Forelimb muscle (tissue), 1 donor: ENCODE data around the gene TTLL4. TPM values are rescaled to one million over a fixed set of nuclear protein-coding genes. Genes with fewer than 3 reads are reported as not detected.

Experiments
- DNase-seq: peaks from one replicate; pipeline ENCODE4 v3.0.0-alpha.2; 2013; ENCODE audit warnings: low read depth
- polyA plus RNA-seq: library from polyadenylated mRNA; unstranded; fragments of 120-200 nt; gene quantifications from one replicate; pipeline ENCODE4 v1.2.1, GENCODE V29; 2013; ENCODE audit not compliant: insufficient read length

TTLL4 gene
- polyA plus RNA-seq, 1 donor, result 26.5 TPM

DNA sequence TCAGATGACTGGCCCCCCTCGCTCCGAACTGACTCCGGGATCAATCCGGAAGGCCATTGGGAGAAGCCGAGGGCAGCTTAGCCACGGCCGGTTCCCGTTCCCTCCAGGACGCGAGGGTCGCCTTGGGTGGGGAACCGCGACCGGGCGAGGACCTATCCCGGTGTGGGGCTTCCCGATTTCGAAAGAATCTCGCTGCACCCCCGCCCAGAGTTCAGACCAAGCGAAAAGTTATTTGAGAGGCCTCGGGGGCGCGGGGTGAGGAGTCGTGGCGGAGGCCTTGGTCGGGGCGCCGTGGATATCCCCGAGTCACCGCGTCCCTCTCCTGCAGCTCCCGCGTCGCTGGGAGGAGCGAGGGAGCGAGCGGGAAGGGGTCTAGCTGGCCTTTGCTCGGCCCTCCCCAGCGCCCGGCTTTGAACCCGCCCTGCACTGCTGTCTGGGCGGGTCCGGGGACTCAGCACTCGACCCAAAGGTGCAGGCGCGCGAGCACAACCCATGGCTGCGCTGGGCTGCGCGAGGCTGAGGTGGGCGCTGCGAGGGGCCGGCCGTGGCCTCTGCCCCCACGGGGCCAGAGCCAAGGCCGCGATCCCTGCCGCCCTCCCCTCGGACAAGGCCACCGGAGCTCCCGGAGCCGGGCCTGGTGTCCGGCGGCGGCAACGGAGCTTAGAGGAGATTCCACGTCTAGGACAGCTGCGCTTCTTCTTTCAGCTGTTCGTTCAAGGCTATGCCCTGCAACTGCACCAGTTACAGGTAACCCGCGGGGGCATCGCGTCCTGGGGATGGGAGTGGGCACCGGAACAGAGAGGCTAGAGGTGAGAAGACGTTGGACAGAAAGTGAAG is 71.3 kb downstream of the TTLL4 start, which contains the start of gene CYP27A1:
TSS of gene CYP27A1 (plus strand) at position 457 of the 837 bp plus-strand sequence. CDS start at position 493, 36 bp downstream.
- no peak for DNase-seq

DNA sequence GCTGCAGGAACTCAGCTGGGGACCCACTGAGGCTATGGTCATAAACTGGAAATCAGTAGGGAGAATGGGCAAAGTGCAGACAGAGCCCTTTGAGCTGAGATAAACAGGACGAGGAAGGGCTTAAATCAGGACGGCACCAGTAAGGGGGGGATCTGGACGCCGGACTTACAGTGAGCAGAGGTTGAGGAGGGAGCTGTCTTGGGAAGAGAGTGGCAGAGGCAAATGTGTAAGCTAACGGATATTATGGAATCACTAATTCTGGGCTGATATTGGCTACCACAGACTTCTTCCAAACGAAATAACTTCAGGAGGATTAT is 71.9 kb downstream of the TTLL4 start:
- DNase-seq, result no peak

DNA sequence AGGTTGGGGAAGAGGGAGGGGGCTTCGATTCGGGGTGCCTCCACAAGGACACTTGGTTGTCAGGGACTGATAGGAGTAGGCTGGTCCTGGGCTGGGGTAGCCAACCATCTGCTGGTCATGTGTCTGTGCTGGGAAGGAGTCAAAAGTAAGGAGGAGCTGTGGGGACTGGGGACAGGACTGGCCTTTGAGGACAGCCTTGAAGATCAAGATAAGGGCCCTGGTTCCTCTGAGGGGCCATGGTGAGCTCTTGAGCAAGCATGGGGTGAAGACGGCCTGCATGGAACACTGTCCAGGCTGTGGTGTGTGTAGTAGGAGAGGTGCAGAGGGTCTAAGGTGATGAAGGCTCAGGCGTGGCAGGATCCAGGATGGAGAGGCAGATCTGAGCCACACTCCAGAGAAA is 73.1 kb downstream of the TTLL4 start:
- DNase-seq, result no peak

DNA sequence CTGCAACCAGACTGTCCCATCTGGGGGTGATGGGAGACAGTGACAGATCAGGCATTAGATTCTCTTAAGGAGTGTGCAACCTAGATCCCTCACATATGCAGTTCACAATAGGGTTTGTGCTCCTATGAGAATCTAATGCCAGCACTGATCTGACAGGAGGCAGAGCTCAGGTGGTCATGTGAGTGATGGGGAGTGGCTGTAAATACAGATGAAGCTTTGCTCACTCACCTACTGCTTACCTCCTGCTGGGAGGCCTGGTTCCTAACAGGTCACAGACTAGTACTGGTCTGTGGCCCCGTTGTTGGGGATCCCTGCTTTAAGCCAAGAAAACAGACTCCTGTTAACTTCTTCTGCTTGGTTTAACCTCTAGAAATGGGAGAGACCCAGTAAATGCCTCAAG is 74.5 kb downstream of the TTLL4 start:
- DNase-seq, result no peak

DNA sequence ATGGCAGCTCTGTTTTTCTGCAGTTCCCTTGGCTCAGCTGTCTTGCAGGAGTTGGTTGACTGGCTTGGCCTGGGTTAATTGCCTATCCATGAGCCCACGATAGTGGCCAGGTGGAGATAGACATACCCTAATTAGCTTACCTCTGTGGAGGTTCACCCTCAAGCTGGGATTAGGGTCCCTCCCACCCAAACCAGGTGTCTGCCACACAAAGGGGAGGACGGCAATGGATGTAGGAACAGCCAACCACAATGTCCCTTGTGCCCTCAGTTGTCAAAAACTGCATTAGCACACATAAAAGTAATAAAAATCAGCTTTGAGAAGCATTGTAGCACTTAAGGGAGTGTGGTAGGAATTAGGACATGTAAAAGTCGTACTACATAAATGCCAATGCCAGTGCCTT is 75.5 kb downstream of the TTLL4 start:
- no peak for DNase-seq

DNA sequence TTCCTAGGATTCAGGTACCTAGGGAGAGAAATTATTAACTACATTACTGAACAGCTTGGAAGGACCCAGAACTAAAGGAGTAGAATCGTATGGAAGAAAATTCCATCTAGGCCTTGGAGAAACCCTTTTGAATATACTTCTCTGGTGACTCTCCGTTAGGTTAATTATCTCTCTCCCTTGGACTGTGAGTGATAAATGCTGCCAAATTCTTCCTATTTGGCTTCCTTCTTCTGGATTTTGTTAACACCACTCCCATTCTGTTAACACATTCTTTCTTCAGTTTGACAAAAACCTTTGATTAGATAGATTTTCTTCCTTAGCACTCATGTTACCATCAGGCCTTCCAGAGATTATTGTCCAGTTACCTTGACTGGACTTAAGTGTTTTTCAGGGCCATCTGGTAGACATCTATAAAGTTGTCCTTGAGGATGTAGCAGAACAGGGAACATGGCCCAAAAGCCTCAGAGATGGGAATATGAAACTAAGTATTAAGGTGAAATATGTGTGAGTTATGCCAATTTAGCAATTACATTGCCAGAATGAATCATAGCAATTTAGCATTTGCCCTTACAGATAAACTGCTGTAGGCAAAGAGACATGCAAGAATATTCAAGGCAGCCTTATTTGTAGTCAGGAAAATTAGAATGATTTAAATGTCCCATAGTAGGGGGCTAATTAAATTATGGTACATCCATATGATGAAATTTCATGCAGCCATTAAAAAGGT is 78.1 kb downstream of the TTLL4 start:
- DNase-seq, result no peak

DNA sequence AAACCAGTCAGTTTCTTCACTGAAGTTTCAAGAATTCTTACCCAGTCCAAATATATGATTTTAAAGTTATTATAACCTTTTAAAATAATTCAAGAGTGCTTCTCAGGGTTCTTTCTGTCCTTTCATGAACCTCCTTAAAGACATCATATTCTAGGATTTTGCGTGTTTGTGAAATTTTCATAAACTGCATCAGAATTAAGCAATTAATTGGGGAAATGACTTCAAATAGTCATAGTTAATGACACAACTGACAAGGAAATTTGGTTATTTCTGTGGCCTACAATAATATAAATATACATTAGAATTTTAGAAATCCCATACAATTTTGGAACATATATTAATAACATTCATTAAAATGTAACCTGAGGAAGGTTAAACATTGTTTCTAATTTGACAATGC is 81.8 kb downstream of the TTLL4 start:
- no peak for DNase-seq

DNA sequence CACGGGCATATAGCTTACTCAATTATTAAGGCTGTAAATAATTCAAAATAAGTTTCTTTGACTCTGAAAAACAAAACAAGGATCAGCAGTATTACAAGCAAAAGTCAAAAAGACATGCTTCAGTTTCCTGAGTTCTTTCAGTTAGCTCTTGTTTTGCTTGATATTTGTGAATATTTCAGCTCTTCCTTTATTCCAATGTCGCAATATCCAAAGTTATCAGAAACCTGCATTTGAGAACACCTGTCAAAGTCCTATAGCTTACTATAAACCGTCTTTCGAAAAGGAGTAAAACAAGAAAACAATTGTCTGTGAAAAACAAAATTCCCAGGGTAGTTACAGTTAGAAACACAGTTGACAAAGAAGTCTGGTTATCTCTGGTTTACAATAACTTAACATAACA is 86.1 kb downstream of the TTLL4 start:
- DNase-seq, result no peak

DNA sequence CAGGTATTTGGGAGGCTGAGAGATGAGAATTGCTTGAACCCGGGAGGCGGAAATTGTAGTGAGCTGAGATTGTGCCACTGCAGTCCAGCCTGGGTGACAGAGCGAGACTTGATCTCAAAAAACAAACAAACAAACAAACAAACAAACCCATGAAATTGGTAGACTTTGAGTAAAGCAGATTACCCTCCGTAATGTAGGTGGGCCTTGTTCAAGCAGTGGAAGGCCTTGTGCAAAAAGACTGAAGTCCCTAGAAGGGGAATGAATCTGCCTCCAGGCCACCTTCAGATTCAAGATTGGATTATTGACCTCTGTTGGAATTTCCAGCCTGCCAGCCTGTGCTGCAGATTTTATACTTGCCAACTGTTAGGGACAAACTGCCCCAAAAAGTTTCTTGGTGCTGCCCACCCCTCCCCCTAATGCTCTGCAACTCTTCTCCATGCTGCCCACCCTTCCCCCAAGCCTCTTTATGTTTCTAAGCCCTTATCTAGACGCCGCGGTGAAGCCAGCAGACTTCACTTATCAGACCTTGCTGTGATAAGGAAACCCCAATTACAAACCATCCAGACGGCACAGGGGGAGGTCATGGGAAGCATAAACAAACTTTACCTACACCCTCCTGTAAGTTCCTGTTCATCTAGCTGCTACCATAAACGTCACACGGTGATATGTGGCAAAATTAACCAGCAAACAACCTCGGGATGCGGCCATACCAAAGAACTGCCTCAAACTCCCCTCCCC is 88.3 kb downstream of the TTLL4 start:
- DNase-seq, result no peak

DNA sequence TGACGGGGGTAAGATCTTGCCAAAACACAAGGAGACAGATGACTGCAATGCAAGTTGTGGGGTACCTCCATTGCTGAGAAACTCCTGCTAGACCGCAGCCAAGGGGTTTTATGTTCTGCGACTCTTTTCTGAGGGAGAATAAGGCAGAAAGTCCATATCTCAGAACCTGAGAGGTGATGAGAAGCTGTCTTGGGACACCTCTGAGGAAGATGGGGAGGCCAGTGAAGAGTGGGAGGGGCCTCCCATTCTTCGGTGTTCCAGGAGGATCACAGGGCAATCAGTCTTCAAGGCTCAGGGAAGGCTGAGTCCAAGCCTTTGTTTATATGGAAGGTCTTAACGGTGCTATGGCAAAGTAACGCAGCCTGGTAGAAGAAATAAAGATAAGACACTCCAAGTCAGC is 89.4 kb downstream of the TTLL4 start:
- DNase-seq, result no peak

DNA sequence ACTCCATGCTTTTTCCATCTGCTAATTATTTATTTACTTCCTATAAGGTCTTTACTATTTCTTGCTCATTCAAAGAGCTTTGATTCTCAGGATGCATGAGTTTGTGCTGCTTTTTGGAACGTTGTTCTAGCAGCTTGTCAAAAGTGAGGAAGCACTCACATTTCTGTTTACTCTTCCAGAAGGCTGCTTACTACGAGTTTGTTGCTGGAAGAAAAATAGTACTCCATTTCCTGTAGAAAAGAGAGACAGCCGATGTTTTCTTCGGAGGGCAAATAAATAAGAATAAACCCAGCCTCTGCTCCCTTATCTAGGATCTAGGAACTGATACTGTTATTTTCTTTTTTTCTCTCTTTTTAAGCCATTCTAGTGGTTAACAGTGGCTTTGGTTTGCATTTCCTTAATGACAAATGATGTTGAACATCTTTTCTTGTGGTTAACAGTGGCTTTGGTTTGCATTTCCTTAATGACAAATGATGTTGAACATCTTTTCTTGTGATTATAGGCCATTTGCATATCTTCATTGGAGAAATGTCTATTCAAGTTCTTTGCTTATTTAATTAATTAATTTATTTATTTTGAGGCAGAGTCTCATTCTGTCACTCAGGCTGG is 91.9 kb downstream of the TTLL4 start:
- DNase-seq, result no peak

DNA sequence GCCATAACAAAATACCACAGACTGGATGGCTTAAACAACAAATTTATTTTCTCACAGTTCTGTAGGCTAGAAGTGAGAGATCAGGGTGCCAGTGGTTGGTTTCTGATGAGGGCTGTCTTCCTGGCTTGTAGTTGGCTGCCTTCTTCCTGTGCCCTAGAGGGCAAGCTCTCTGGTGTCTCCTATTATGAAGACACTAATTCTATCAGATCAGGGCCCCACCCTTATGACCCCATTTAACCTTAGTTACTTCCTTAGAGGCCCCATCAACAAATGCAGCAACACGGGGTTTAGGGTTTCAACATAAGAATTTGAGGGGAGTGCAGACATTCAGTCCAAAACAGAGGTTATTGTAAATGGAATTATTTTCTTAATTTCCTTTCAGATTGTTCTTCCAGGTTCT is 94.2 kb downstream of the TTLL4 start:
- no peak for DNase-seq

Other genes starting within 250 kb of the TTLL4 start
- gene USP37, start 142.5 kb upstream of the TTLL4 start, polyA plus RNA-seq, result 10.5 TPM
- 37.3 TPM for gene CNOT9, start 142.0 kb upstream of the TTLL4 start, polyA plus RNA-seq
- gene PLCD4, start 102.9 kb upstream of the TTLL4 start, polyA plus RNA-seq, result 63.0 TPM
- 12.7 TPM for gene ZNF142, start 51.2 kb upstream of the TTLL4 start, polyA plus RNA-seq
- 32.9 TPM for gene BCS1L, start 51.2 kb upstream of the TTLL4 start, polyA plus RNA-seq
- 24.2 TPM for gene RNF25, start 38.8 kb upstream of the TTLL4 start, polyA plus RNA-seq
- gene STK36, start 38.7 kb upstream of the TTLL4 start, polyA plus RNA-seq, result 30.5 TPM
- gene CYP27A1, start 71.3 kb downstream of the TTLL4 start, polyA plus RNA-seq, result 21.2 TPM
- 32.9 TPM for gene PRKAG3, start 121.0 kb downstream of the TTLL4 start, polyA plus RNA-seq
- gene WNT6, start 149.0 kb downstream of the TTLL4 start, polyA plus RNA-seq, result 0.19 TPM
- gene WNT10A, start 170.0 kb downstream of the TTLL4 start, polyA plus RNA-seq, result not detected
- gene CDK5R2, start 248.8 kb downstream of the TTLL4 start, polyA plus RNA-seq, result 0.29 TPM